H1 (cell line): ENCODE measurements around the gene CUL1.

Experiments
- CHD2 ChIP-seq: IDR thresholded peaks from 2 replicates; pipeline ENCODE4 v1.6.1; 2012; ENCODE audit warnings: low read length, improper control_type of control experiment
- CTCF ChIP-seq, 3 experiments: IDR thresholded peaks; 1 replicate in 2 of 3; 2 replicates in 1 of 3; pipeline versions ENCODE4 v1.5.1 to v1.6.1; 2011; ENCODE audit warnings: low read length in 3 of 3, mild to moderate bottlenecking in 3 of 3, inconsistent platforms in 2 of 3, low read depth in 1 of 3, moderate library complexity in 1 of 3; ENCODE audit not compliant: insufficient read depth in 1 of 3; ENCODE audit errors: control extremely low read depth in 1 of 3

GRCh38 chr7:148831782-148832181 lies 133.1 kb downstream of the CUL1 start:
- TF ChIP-seq CHD2 (no peak), CTCF (IDR thresholded peaks at IDR 0.05; ENCODE audit: control extremely low read depth in 1 of 3, insufficient read depth in 1 of 3, low read depth in 1 of 3, low read length in 3 of 3) (no peak)
